K562 (cell line): Measurements from ENCODE around the gene ATP9B. TPM values are rescaled to one million over a fixed set of nuclear protein-coding genes. Genes with fewer than 3 reads are reported as not detected.

Experiments used
- ATAC-seq: fragments of 200-7000 bp; cut with Tn5 transposase; 3 replicates; pipeline ENCODE4 v1.9.1; 2020; ENCODE audit warnings: moderate library complexity
- BruUV-seq: library from RNA; stranded (reverse); fragments of 400-500 nt; replicated peaks from 2 replicates; lab custom pipeline; 2021; lab: Mats Ljungman, UMichigan
- CTCF ChIA-PET: fragments of 300-600 bp; formaldehyde crosslinking; extraction: SDS; loops from one replicate; lab custom pipeline; 2021; ENCODE audit warnings: low intra/inter-chr PET ratio; lab: Yijun Ruan, JAX
- POLR2A ChIA-PET: fragments of 300-600, 350-650 bp; sonication (Branson Sonifier 250); formaldehyde crosslinking; extraction: SDS; loops from one replicate; lab custom pipeline; 2021; ENCODE audit warnings: antibody characterized with exemption, inconsistent platforms; lab: Yijun Ruan, JAX
- DNase-seq, 4 experiments: peaks; one replicate each; pipeline versions ENCODE4 v3.0.0 to v3.0.0-alpha.2; 2011 to 2018; ENCODE audit warnings: low spot score in 3 of 4, mixed read lengths in 3 of 4; ENCODE audit errors: extremely low read depth in 1 of 4
- FAIRE-seq: peaks from 2 replicates; lab custom pipeline; 2011; peaks lifted over from hg19 to GRCh38; lab: Jason Lieb, UNC
- H2AFZ ChIP-seq: 2 replicates; pipeline ENCODE4 v1.6.0; 2011; ENCODE audit warnings: low read depth, low read length, control low read depth, inconsistent platforms
- H3K27ac ChIP-seq: fragments of 200-600 bp; 3 replicates; pipeline ENCODE4 v1.8.0; 2011; ENCODE audit warnings: low read depth, mild to moderate bottlenecking, control low read depth, inconsistent platforms, low read length, moderate library complexity, mixed read lengths; ENCODE audit errors: extremely low read depth
- H3K27me3 ChIP-seq, 2 experiments: fragments of 300-600 bp in 1 of 2; 2 replicates in 1 of 2; 3 replicates in 1 of 2; pipeline versions ENCODE4 v1.6.0 to v1.8.0; 2011; ENCODE audit warnings: inconsistent platforms in 2 of 2, low read length in 2 of 2, mild to moderate bottlenecking in 1 of 2, mixed read lengths in 1 of 2, moderate library complexity in 1 of 2; ENCODE audit not compliant: control insufficient read depth in 2 of 2, insufficient read depth in 2 of 2
- H3K36me3 ChIP-seq: fragments of 300-600 bp; 3 replicates; pipeline ENCODE4 v1.8.0; 2011; ENCODE audit warnings: mild to moderate bottlenecking, low read length, inconsistent platforms; ENCODE audit not compliant: control insufficient read depth, insufficient read depth
- H3K4me1 ChIP-seq, 2 experiments: fragments of 200-600 bp in 1 of 2; replicated peaks in 1 of 2; 2 replicates in 1 of 2; 3 replicates in 1 of 2; pipeline versions ENCODE4 v1.5.1 to v1.8.0; 2011; ENCODE audit warnings: inconsistent platforms in 2 of 2, low read length in 2 of 2, mild to moderate bottlenecking in 1 of 2, mixed read lengths in 1 of 2, moderate library complexity in 1 of 2; ENCODE audit not compliant: control insufficient read depth in 2 of 2, insufficient read depth in 2 of 2
- H3K4me2 ChIP-seq: 2 replicates; pipeline ENCODE4 v1.6.1; 2011; ENCODE audit warnings: low read length, control low read depth, inconsistent platforms, mixed read lengths; ENCODE audit not compliant: insufficient read depth
- H3K4me3 ChIP-seq: fragments of 200-600 bp; sonication (generic), shearing (Covaris generic); 2 replicates; pipeline ENCODE4 v1.5.1; 2016; ENCODE audit warnings: control low read depth, inconsistent platforms
- H3K79me2 ChIP-seq: fragments of 200-600 bp; 3 replicates; pipeline ENCODE4 v1.8.0; 2011; ENCODE audit warnings: low read length, inconsistent platforms; ENCODE audit not compliant: control insufficient read depth, insufficient read depth
- H3K9ac ChIP-seq, 2 experiments: 2 replicates each; pipeline versions ENCODE4 v1.6.0 to v1.6.1; 2011; ENCODE audit warnings: low read depth in 2 of 2, low read length in 2 of 2, control low read depth in 1 of 2, inconsistent platforms in 1 of 2, mild to moderate bottlenecking in 1 of 2, mixed read lengths in 1 of 2; ENCODE audit not compliant: insufficient read depth in 1 of 2
- H3K9me1 ChIP-seq: one replicate; pipeline ENCODE4 v1.6.0; 2011; ENCODE audit warnings: inconsistent platforms, mild to moderate bottlenecking, low read length, moderate library complexity; ENCODE audit not compliant: control insufficient read depth, insufficient read depth
- H3K9me3 ChIP-seq: replicated peaks from 2 replicates; pipeline ENCODE4 v1.5.1; 2011; ENCODE audit warnings: low read depth, low read length, inconsistent platforms; ENCODE audit not compliant: control insufficient read depth, insufficient read depth
- H4K20me1 ChIP-seq: replicated peaks from 2 replicates; pipeline ENCODE4 v1.6.1; 2011; ENCODE audit warnings: low read length, inconsistent platforms, mixed read lengths; ENCODE audit not compliant: control insufficient read depth, insufficient read depth
- BRD9 ChIP-seq: fragments of 450-650 bp; IDR thresholded peaks from 2 replicates; pipeline ENCODE4 v1.6.1; 2018; ENCODE audit warnings: low read depth; ENCODE audit not compliant: partially characterized antibody
- C11orf30 ChIP-seq: fragments of 450-650 bp; IDR thresholded peaks from 2 replicates; pipeline ENCODE4 v1.6.1; 2016; ENCODE audit warnings: low read depth, mild to moderate bottlenecking
- CBFA2T2 ChIP-seq: fragments of 450-650 bp; conservative IDR thresholded peaks from 2 replicates; pipeline ENCODE4 v1.6.1; 2017; ENCODE audit warnings: mild to moderate bottlenecking
- CHD2 ChIP-seq: IDR thresholded peaks from 2 replicates; pipeline ENCODE4 v1.6.1; 2011; ENCODE audit warnings: low read depth, low read length
- CREB3 ChIP-seq: fragments of 450-650 bp; conservative IDR thresholded peaks from 2 replicates; pipeline ENCODE4 v1.6.1; 2016; ENCODE audit warnings: missing genetic modification characterization, low read depth, mild to moderate bottlenecking, missing compliant biosample characterization, moderate library complexity
- HMGXB4 ChIP-seq: sonication (generic); formaldehyde crosslinking; IDR thresholded peaks from 2 replicates; pipeline ENCODE4 v1.8.1; 2023; ENCODE audit warnings: mild to moderate bottlenecking, missing genetic modification reagents
- MIER1 ChIP-seq: fragments of 450-650 bp; IDR thresholded peaks from 2 replicates; pipeline ENCODE4 v1.6.1; 2016; ENCODE audit warnings: antibody characterized with exemption, mild to moderate bottlenecking, low read depth
- MTA2 ChIP-seq: fragments of 450-650 bp; IDR thresholded peaks from 2 replicates; pipeline ENCODE4 v1.6.1; 2016; ENCODE audit warnings: low read depth
- PCBP2 ChIP-seq: fragments of 200-400 bp; formaldehyde crosslinking; IDR thresholded peaks from 2 replicates; pipeline ENCODE4 v1.6.1; 2018; ENCODE audit warnings: low read length, low read depth, mild to moderate bottlenecking, moderate library complexity; ENCODE audit not compliant: poor library complexity, severe bottlenecking
- YBX1 ChIP-seq: fragments of 450-650 bp; IDR thresholded peaks from 2 replicates; pipeline ENCODE4 v1.7.1; 2016; ENCODE audit warnings: mild to moderate bottlenecking
- ZBTB1 ChIP-seq: sonication (generic); formaldehyde crosslinking; IDR thresholded peaks from 2 replicates; pipeline ENCODE4 v1.8.1; 2023; ENCODE audit warnings: missing genetic modification reagents, low read depth, mild to moderate bottlenecking, borderline replicate concordance
- ZBTB34 ChIP-seq: fragments of 250-450 bp; sonication (Bioruptor Pico); IDR thresholded peaks from 2 replicates; pipeline ENCODE4 v1.8.0; 2021; ENCODE audit warnings: mild to moderate bottlenecking, moderate library complexity
- WGBS: fragments of 100-300 bp; shearing (Covaris generic); methylation state at CpG from one replicate; pipeline ENCODE4 v1.1.6; 2016; ENCODE audit warnings: low coverage, mixed read lengths; ENCODE audit not compliant: insufficient coverage; ENCODE audit errors: missing lambda C conversion rate; 5-methylcytosine and 5-hydroxymethylcytosine counted together
- in situ Hi-C: fragments of 300-500 bp; cut with MboI; formaldehyde crosslinking; loops from 4 replicates; pipeline ENCODE4 v1.15.0; 2018; ENCODE audit warnings: inconsistent platforms, mixed read lengths
- intact Hi-C: fragments of 100-400 bp; cut with micrococcal nuclease; formaldehyde crosslinking; loops from 2 replicates; pipeline ENCODE4 v1.14.2; 2022
- polyA plus RNA-seq, 8 experiments: library from polyadenylated mRNA; depleted of rRNA in 4 of 8; stranded (reverse) in 5 of 8; unstranded in 3 of 8; fragments of >200 nt; fragmentation: Nextera tagmentation in 2 of 8; fragmentation: Illumina TruSeq in 1 of 8; extraction: Ambion mirVana in 2 of 8; extraction: Trizol in 1 of 8; gene quantifications; 2 replicates each; pipeline versions ENCODE4 v1.2.1 to v1.2.3, GENCODE V29; 2011 to 2014; ENCODE audit warnings: inconsistent platforms in 1 of 8, missing spikeins in 1 of 8
- total RNA-seq, 7 experiments: library from RNA; depleted of rRNA in 6 of 7; stranded (reverse); fragments of >200 nt in 6 of 7; fragmentation: Illumina TruSeq in 2 of 7; extraction: Trizol in 2 of 7; gene quantifications; 2 replicates each; pipeline versions ENCODE4 v1.2.1 to v1.2.3, GENCODE V29; 2011 to 2021; ENCODE audit warnings: low replicate concordance in 1 of 7

ATP9B gene
- total and polyA plus RNA-seq, 9 of the 15 experiments (the other 6 are each of a cell fraction or from before 2014, with no cell fraction given), result 0.66 to 13.2 (median 7.9) TPM

GRCh38 chr18:79139206-79139605 lies 70.0 kb downstream of the ATP9B start:
- CTCF ChIA-PET, result no interaction called here
- intact Hi-C loops, result no loop called here
- H3K9ac ChIP-seq, result no peak overlapping the region

More at GRCh38 chr18:79139206-79139605, 70.0 kb downstream of the ATP9B start:
- DNase-seq (no peak), ATAC-seq (no peak), FAIRE-seq (no peak)
- Histone ChIP-seq H2AFZ (no peak overlapping the region), H3K4me2 (no peak overlapping the region), H3K4me3 (no peak overlapping the region), H3K4me1 (no peaks in the 10 kb centered on the region), H3K27me3 (no peaks in the 10 kb centered on the region), H3K27ac (no peak overlapping the region), H3K36me3 (no peaks in the 10 kb centered on the region), H3K79me2 (no peaks in the 10 kb centered on the region), H3K9me1 (no peaks in the 10 kb centered on the region), H3K9me3 (no peaks in the 10 kb centered on the region), H4K20me1 (no peaks in the 10 kb centered on the region)
- in situ Hi-C loops, result no loop called here
- POLR2A ChIA-PET, result interaction anchor here (0.5 kb wide), 1 partner anchor 1151 kb away, joined by 4 read pairs; no protein-coding TSS in a partner anchor
- 88% methylated on average over 4 of the region's 4 CpGs for WGBS
- BruUV-seq, result no TSS peak
- no peak for TF ChIP-seq CHD2
- TF ChIP-seq ZBTB34 (CRISPR knock-in tag), result no peak
- no peak for TF ChIP-seq MIER1
- no peak for TF ChIP-seq ZBTB1 (CRISPR knock-in tag)
- TF ChIP-seq YBX1, result no peak
- no peak for TF ChIP-seq HMGXB4
- no peak for TF ChIP-seq CREB3 (tag)
- TF ChIP-seq C11orf30, result no peak
- no peak for TF ChIP-seq MTA2
- no peak for TF ChIP-seq CBFA2T2
- no peak for TF ChIP-seq BRD9
- TF ChIP-seq PCBP2, result no peak
